K562 treated with DMSO at 1 percent for 4 hours (cell line): ENCODE measurements around the gene STK4. TPM values are rescaled to one million over a fixed set of nuclear protein-coding genes. Genes with fewer than 3 reads are reported as not detected.

Experiments
- total RNA-seq: library from RNA; unstranded; fragments of 300-600 nt; gene quantifications from 2 replicates; pipeline ENCODE4 v1.2.3, GENCODE V29; 2022; ENCODE audit not compliant: insufficient read depth

The STK4 gene
- 11.8 and 12.8 TPM in 2 replicates for total RNA-seq

GRCh38 chr20:44966030-44966961, at the start of gene STK4:
STK4 (plus strand) TSS chr20:44966512; CDS start chr20:44966569, 57 bp downstream.

GRCh38 chr20:44960103-44960852, 6.0 kb upstream of the STK4 start, which contains the start of gene TOMM34:
TOMM34 (minus strand) TSS chr20:44960397; CDS start chr20:44960333, 64 bp downstream.

GRCh38 chr20:45100563-45101245, 134.4 kb downstream of the STK4 start, which contains the start of gene KCNS1:
KCNS1 (minus strand) TSS chr20:45101127; CDS start chr20:45099236, 1,891 bp downstream.

GRCh38 chr20:45114465-45115385, 148.4 kb downstream of the STK4 start, which contains the start of gene WFDC5:
WFDC5 (minus strand) TSS chr20:45115174; CDS start chr20:45115083, 91 bp downstream.

GRCh38 chr20:45124365-45124764, 158.1 kb downstream of the STK4 start, which contains the start of gene WFDC12:
WFDC12 (minus strand) TSS chr20:45124465; CDS start chr20:45124447, 18 bp downstream.

Other genes starting within 250 kb of the STK4 start
- 0.23 and 1.3 TPM in 2 replicates for gene KCNK15, start 220.6 kb upstream of the STK4 start, total RNA-seq
- not detected in 2 replicates for gene RIMS4, start 156.0 kb upstream of the STK4 start, total RNA-seq
- 83.3 and 93.2 TPM in 2 replicates for gene YWHAB, start 80.8 kb upstream of the STK4 start, total RNA-seq
- gene PABPC1L, start 56.5 kb upstream of the STK4 start, total RNA-seq: 39.7 and 48.7 TPM in 2 replicates
- gene TOMM34, start 6.1 kb upstream of the STK4 start, total RNA-seq: 35.3 and 36.9 TPM in 2 replicates
- not detected in 2 replicates for gene KCNS1, start 134.6 kb downstream of the STK4 start, total RNA-seq
- not detected in 2 replicates for gene WFDC5, start 148.7 kb downstream of the STK4 start, total RNA-seq
- gene WFDC12, start 158.0 kb downstream of the STK4 start, total RNA-seq: not detected in 2 replicates
- not detected in 2 replicates for gene PI3, start 208.4 kb downstream of the STK4 start, total RNA-seq
- not detected in 2 replicates for gene SEMG1, start 240.5 kb downstream of the STK4 start, total RNA-seq